DOHH2 (cell line): ENCODE results near the gene SNW1.

Experiments used
- H3F3A ChIP-seq: fragments of 200-600 bp; sonication (generic), shearing (Covaris generic); 2 replicates; pipeline ENCODE4 v1.6.0; 2016; ENCODE audit warnings: antibody characterized with exemption, mild to moderate bottlenecking; ENCODE audit not compliant: control insufficient read depth, insufficient read depth
- H3K27ac ChIP-seq: fragments of 200-600 bp; sonication (generic); 2 replicates; pipeline ENCODE4 v1.5.1; 2014; ENCODE audit warnings: low read depth, mild to moderate bottlenecking, low read length, moderate library complexity
- H3K27me3 ChIP-seq: fragments of 200-600 bp; sonication (generic); 2 replicates; pipeline ENCODE4 v1.6.1; 2014; ENCODE audit warnings: mild to moderate bottlenecking, low read length, mixed read lengths; ENCODE audit not compliant: control insufficient read depth
- H3K36me3 ChIP-seq: fragments of 200-600 bp; sonication (generic); 2 replicates; pipeline ENCODE4 v1.6.1; 2014; ENCODE audit warnings: mild to moderate bottlenecking, low read length, moderate library complexity, mixed read lengths; ENCODE audit not compliant: control insufficient read depth
- H3K4me1 ChIP-seq: fragments of 200-600 bp; sonication (generic); 2 replicates; pipeline ENCODE4 v1.6.1; 2014; ENCODE audit warnings: mild to moderate bottlenecking, low read length, mixed read lengths; ENCODE audit not compliant: control insufficient read depth
- H3K4me2 ChIP-seq: fragments of 200-600 bp; sonication (generic); 2 replicates; pipeline ENCODE4 v1.6.0; 2014; ENCODE audit warnings: mild to moderate bottlenecking, low read length, moderate library complexity
- H3K4me3 ChIP-seq: fragments of 200-600 bp; sonication (generic); 2 replicates; pipeline ENCODE4 v1.5.1; 2014; ENCODE audit warnings: mild to moderate bottlenecking, low read length, mixed read lengths
- H3K79me2 ChIP-seq: fragments of 200-600 bp; sonication (generic); 2 replicates; pipeline ENCODE4 v1.6.1; 2014; ENCODE audit warnings: mild to moderate bottlenecking, low read length, mixed read lengths; ENCODE audit not compliant: control insufficient read depth
- H3K9me2 ChIP-seq: fragments of 200-600 bp; sonication (generic); replicated peaks from 2 replicates; pipeline ENCODE4 v1.6.1; 2014; ENCODE audit warnings: mild to moderate bottlenecking, low read length, mixed read lengths; ENCODE audit not compliant: control insufficient read depth
- H3K9me3 ChIP-seq: fragments of 200-600 bp; sonication (generic); 2 replicates; pipeline ENCODE4 v1.6.1; 2014; ENCODE audit warnings: antibody characterized with exemption, low read length, mixed read lengths; ENCODE audit not compliant: control insufficient read depth, insufficient read depth
- H4K20me1 ChIP-seq: fragments of 200-600 bp; sonication (generic); 2 replicates; pipeline ENCODE4 v1.6.0; 2014; ENCODE audit warnings: low read depth, mild to moderate bottlenecking, antibody characterized with exemption, low read length, moderate library complexity; ENCODE audit not compliant: control insufficient read depth, insufficient read depth
- EZH2phosphoT487 ChIP-seq: fragments of 200-600 bp; sonication (generic); IDR thresholded peaks from 2 replicates; pipeline ENCODE4 v1.6.1; 2017; ENCODE audit warnings: borderline replicate concordance, mild to moderate bottlenecking, antibody characterized with exemption, low read length, moderate library complexity, mixed read lengths
- TF ChIP-seq, protein P1 (sequence below): fragments of 200-600 bp; sonication (generic); IDR thresholded peaks from one replicate; pipeline ENCODE4 v1.5.1; 2014; ENCODE audit warnings: antibody characterized with exemption, mild to moderate bottlenecking, low read depth, low read length; ENCODE audit not compliant: poor library complexity, severe bottlenecking

The SNW1 gene

DNA sequence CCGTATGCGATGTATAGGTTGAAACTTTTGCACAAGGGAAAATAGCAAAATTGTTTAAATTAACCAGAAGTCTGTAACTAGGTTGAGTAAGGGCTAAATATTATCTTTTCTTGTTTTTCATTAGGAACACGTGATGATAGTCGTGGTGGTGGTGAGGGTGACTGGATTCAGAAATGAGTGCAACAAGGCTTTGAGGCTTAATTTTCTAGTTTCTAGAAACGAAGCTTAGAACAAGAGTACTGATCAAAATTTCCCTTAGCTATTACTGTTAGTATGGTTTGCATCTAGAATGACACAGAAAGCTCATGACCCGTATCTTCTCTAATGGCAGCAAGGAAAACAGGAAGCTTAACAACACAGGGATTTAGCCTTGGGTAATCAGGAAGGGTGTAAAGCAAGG is 46.0 kb downstream of the SNW1 start:
- Histone ChIP-seq H3K9me3 (no peaks in the 10 kb centered on the region), H3K27me3 (no peaks in the 10 kb centered on the region), H3K9me2 (no peaks in the 10 kb centered on the region), H3K36me3 (peaks cover 87% of the 10 kb centered on the region), H3K27ac (no peak overlapping the region), H3K4me1 (peaks cover 8% of the 10 kb centered on the region), H3F3A (peaks cover 30% of the 10 kb centered on the region), H4K20me1 (no peaks in the 10 kb centered on the region), H3K4me2 (no peak overlapping the region), H3K4me3 (no peak overlapping the region), H3K79me2 (peaks cover 50% of the 10 kb centered on the region)
- TF ChIP-seq, protein P1, sequence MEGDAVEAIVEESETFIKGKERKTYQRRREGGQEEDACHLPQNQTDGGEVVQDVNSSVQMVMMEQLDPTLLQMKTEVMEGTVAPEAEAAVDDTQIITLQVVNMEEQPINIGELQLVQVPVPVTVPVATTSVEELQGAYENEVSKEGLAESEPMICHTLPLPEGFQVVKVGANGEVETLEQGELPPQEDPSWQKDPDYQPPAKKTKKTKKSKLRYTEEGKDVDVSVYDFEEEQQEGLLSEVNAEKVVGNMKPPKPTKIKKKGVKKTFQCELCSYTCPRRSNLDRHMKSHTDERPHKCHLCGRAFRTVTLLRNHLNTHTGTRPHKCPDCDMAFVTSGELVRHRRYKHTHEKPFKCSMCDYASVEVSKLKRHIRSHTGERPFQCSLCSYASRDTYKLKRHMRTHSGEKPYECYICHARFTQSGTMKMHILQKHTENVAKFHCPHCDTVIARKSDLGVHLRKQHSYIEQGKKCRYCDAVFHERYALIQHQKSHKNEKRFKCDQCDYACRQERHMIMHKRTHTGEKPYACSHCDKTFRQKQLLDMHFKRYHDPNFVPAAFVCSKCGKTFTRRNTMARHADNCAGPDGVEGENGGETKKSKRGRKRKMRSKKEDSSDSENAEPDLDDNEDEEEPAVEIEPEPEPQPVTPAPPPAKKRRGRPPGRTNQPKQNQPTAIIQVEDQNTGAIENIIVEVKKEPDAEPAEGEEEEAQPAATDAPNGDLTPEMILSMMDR = no peak
- no peak for TF ChIP-seq EZH2phosphoT487

GRCh38 chr14:77710364-77710763 is 50.6 kb downstream of the SNW1 start:
- Histone ChIP-seq H3F3A (peaks cover 7% of the 10 kb centered on the region; the same call in 1 of the 2 replicates), H3K4me1 (peaks cover 30% of the 10 kb centered on the region), H3K36me3 (peaks cover 74% of the 10 kb centered on the region), H3K4me3 (peak overlapping the region; percentile 97), H3K79me2 (peaks cover 94% of the 10 kb centered on the region), H3K9me3 (no peaks in the 10 kb centered on the region), H3K27me3 (no peaks in the 10 kb centered on the region), H3K9me2 (no peaks in the 10 kb centered on the region), H3K27ac (no peak overlapping the region), H3K4me2 (peak overlapping the region; percentile 62), H4K20me1 (peaks cover 22% of the 10 kb centered on the region; the same call in 1 of the 2 replicates)
- TF ChIP-seq, protein P1 = no peak
- no peak for TF ChIP-seq EZH2phosphoT487

DNA sequence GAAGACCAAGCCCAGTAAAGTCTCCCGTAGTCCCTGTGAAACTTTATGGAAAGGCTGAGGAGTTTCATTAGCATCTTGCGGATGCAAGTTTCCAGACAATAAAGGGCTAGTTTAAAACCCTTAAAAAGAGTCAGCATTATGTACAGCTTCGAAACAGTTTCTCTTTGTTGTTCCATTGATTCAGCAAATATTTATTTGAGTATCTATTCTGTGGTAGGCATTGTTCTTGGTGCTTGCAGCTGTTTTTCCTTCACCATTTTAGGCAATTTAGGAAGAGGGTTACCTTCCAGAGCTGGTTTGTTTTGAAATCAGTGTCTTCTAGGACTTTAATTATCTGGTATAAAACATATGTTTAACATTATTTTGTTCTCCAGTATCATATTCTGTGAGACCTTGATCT is 51.5 kb downstream of the SNW1 start:
- no peak overlapping the region for H3K27ac ChIP-seq
- peak overlapping the region; percentile 62 for H3K4me2 ChIP-seq
- H4K20me1 ChIP-seq = peaks cover 22% of the 10 kb centered on the region; the same call in 1 of the 2 replicates

More for the DNA sequence above, 51.5 kb downstream of the SNW1 start:
- Histone ChIP-seq H3K9me2 (no peaks in the 10 kb centered on the region), H3K4me3 (peak overlapping the region; percentile 97), H3K79me2 (peaks cover 94% of the 10 kb centered on the region), H3F3A (peaks cover 5% of the 10 kb centered on the region; the same call in 1 of the 2 replicates), H3K36me3 (peaks cover 71% of the 10 kb centered on the region), H3K4me1 (peaks cover 30% of the 10 kb centered on the region), H3K9me3 (no peaks in the 10 kb centered on the region), H3K27me3 (no peaks in the 10 kb centered on the region)
- no peak for TF ChIP-seq EZH2phosphoT487
- TF ChIP-seq, protein P1 = no peak
